Measurements from ENCODE around the gene PJA1.

Gene PJA1

DNA sequence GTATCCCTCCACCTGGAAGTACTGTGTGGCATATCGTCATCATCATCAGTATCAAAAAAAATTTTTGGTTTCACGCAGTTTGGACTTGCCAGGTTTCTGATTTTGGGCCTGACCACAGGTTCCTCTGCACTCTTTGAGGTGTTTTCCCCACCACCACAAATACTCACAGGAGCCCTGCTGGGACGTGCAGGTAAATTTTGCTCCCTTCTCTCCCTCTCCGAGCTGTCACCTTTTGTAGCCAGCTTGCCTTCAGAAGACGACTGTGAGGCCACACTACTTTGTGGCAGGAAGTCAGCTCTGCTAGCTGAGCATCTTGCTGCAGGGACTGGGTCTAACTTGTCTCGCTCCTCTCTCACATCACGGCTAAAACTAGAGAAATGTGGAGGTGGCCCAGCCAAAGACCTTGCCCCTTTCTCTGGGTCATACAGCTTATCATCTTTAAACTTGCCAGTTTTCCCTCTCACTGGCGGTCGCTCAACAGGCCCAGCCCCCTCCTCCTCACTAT lies 2.8 kb downstream of the PJA1 start:
- TF ChIP-seq, protein P1, sequence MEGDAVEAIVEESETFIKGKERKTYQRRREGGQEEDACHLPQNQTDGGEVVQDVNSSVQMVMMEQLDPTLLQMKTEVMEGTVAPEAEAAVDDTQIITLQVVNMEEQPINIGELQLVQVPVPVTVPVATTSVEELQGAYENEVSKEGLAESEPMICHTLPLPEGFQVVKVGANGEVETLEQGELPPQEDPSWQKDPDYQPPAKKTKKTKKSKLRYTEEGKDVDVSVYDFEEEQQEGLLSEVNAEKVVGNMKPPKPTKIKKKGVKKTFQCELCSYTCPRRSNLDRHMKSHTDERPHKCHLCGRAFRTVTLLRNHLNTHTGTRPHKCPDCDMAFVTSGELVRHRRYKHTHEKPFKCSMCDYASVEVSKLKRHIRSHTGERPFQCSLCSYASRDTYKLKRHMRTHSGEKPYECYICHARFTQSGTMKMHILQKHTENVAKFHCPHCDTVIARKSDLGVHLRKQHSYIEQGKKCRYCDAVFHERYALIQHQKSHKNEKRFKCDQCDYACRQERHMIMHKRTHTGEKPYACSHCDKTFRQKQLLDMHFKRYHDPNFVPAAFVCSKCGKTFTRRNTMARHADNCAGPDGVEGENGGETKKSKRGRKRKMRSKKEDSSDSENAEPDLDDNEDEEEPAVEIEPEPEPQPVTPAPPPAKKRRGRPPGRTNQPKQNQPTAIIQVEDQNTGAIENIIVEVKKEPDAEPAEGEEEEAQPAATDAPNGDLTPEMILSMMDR (IDR thresholded peaks at IDR 0.05; ENCODE audit: insufficient read depth, low read length, missing control alignments), result no peak
- no peak overlapping the region for H3K4me3 ChIP-seq (ENCODE audit: low read depth, low read length)
- DNase-seq (ENCODE audit: low read depth, low spot score), result no peak
- ChIA-PET POLR2A (no interaction called here), CTCF (no interaction called here)

DNA sequence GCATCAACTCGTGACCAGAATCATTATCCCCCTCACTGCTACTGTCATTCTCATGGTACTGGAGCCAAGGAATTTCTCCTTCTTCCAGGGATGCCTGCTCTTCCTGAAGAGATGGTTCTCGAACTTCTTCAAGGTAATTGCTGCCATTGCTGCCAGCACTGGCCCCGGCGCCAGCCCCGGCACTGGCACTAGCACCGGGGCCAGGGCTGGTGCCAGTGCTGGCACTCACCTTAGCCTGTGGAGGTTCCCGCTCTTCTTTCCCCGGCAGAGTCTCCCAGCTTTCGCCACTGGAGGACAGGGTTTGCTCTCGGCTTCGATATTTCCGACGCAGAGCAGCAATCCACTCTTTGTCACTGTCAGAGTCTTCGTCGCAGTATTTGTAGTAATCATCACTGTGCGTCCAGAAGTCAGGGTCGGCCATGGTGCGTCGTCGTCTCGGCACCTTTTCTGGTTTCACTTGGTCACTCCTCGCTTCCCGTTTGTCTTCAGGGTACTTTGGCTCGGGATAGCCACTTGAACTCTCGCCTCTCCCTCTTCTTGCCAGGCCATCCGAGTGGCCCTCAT lies 3.4 kb downstream of the PJA1 start:
- H3K4me3 ChIP-seq (ENCODE audit: low read depth, low read length), result no peak overlapping the region
- DNase-seq (ENCODE audit: low read depth, low spot score), result no peak
- POLR2A ChIA-PET, result no interaction called here
- TF ChIP-seq, protein P1 (IDR thresholded peaks at IDR 0.05; ENCODE audit: insufficient read depth, low read length, missing control alignments), result no peak
- CTCF ChIA-PET, result no interaction called here

DNA sequence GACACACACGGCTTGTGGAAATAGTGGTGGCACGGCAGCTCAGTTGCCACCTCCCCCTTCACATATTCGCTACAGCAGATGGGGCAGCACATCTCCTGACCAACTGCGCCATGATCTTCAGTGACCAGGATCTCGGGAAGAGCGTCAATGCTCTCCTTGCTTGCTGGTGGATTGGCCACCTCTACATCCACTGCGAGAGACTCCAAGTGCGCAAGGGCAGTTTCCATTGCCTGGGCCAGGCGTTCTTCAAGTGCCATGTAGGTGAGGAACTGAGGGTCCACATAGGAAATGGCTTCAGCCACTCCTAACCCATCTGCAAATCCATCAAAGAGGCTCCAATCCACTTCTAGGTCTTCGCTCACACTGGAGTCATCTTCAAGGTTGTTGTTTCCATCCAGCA lies 3.9 kb downstream of the PJA1 start:
- CTCF ChIA-PET, result interaction anchor here (1.0 kb wide), 1 partner anchor 9 kb away, joined by 3 read pairs; no protein-coding TSS in a partner anchor
- TF ChIP-seq, protein P1 (IDR thresholded peaks at IDR 0.05; ENCODE audit: insufficient read depth, low read length, missing control alignments), result no peak
- POLR2A ChIA-PET, result no interaction called here
- DNase-seq (ENCODE audit: low read depth, low spot score), result no peak
- H3K4me3 ChIP-seq (ENCODE audit: low read depth, low read length), result no peak overlapping the region

DNA sequence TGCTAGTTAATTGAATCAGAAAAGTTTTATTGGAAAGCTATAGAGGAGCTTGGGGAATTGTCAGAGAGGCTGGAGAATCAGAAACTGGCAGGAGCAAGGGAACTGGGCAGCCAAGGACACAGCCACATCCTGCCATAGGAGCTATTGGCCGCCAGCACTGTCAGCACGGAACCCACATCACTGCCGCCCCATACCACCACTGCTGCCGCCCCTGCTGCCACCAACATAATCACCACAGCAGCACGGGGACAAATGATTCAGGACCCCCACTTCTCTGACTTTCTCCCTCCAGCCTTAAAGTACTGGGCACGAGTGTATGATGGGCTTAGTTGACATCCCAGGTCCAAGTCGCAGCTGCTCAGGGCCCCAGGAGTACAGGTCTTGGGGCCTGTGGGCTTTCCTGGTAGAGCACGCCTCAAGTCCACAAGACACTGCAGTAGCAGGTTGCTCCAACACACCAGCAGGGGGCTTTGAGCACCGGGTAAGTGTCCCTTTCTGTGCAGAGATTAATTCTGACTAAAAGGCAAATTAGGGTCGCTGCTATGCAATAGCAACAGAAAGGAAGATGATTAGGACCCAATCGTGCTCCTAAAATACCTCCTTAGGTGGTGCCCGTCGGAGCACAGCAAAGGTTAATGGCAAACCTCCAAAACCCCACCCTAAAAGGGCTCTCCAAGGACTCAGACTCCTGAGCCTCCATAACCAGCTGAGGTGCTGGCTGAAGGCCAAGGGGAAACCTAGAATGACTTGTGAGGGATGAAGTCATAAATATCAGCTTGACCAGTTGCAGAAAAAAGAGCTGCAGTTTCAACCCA lies 6.9 kb downstream of the PJA1 start:
- no peak for DNase-seq (ENCODE audit: low read depth, low spot score)
- ChIA-PET CTCF (interaction anchor here (1.0 to 1.9 kb wide), 8 partner anchors 11 to 331 kb away, joined by 3 to 6 read pairs (median 3); no protein-coding TSS in a partner anchor), POLR2A (no interaction called here)
- TF ChIP-seq, protein P1 (IDR thresholded peaks at IDR 0.05; ENCODE audit: insufficient read depth, low read length, missing control alignments), result peak; percentile 48
- no peak overlapping the region for H3K4me3 ChIP-seq (ENCODE audit: low read depth, low read length)

DNA sequence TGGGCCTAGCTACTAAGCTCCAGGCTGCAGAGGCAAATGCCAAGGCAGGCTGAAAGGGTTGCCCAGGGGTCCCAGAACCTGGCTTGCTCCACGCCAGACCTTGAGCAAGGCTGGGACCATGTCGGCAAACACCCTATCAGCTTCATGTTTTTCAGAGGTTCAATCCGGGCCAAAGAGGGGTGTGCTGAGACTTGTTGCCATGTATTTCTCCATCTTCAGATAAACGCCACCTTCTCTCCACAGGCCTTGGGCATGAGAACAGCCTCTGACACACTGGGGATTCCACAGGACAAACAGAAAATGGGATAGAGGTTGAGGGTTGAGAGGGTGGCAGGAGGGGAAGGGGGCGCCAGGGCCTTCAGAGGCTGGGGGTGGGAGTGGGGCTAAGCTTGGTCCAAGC lies 8.6 kb downstream of the PJA1 start:
- POLR2A ChIA-PET, result no interaction called here
- no peak overlapping the region for H3K4me3 ChIP-seq (ENCODE audit: low read depth, low read length)
- TF ChIP-seq, protein P1 (IDR thresholded peaks at IDR 0.05; ENCODE audit: insufficient read depth, low read length, missing control alignments), result no peak
- CTCF ChIA-PET, result interaction anchor here (0.9 to 1.9 kb wide), 2 partner anchors 65 to 328 kb away, joined by 3 to 6 read pairs; partner anchors contain the start of gene EFNB1
- DNase-seq (ENCODE audit: low read depth, low spot score), result no peak

DNA sequence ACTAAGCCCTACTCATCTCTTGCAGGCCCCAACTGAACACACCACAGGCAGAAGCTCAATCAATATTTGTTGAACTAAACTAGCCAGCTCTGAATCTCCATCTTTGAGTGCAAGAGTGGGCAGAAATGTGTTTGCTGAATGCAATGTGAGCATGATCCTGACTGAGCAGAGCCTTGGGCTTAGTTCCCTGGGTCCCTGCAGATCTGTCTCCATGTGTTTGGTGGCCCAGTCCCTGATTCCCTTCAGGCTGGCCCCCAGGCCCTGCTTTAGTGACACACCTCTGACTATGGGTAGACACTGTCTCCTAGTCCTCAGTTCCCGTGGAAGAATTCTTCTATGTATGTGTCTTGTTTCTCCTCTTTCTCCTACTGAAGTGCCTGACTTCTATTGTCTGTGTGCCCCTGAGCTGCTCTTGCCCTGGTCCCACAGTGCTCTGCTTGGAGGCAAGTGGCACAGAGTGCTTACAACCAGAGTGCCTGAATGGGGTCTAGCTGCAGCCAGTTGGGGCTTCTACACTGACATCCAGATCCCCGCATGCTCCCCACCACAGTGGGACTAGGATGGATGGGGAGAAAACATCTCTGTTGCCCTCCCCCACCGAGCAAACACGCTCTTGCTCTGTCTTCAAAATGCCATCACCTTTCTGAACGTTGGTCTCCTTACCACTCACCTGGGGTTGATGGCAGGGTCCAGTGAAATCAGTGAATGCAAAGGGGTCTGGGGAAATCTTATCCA lies 9.3 kb downstream of the PJA1 start:
- no peak overlapping the region for H3K4me3 ChIP-seq (ENCODE audit: low read depth, low read length)
- ChIA-PET CTCF (no interaction called here), POLR2A (no interaction called here)
- TF ChIP-seq, protein P1 (IDR thresholded peaks at IDR 0.05; ENCODE audit: insufficient read depth, low read length, missing control alignments), result no peak
- no peak for DNase-seq (ENCODE audit: low read depth, low spot score)

Data from AG04449 (cell line).